HepG2 (cell line): ENCODE measurements around the gene SYNE3. TPM values are rescaled to one million over a fixed set of nuclear protein-coding genes. Genes with fewer than 3 reads are reported as not detected.

Experiments used
- BRF2 ChIP-seq: sonication (generic); formaldehyde crosslinking; IDR thresholded peaks from 2 replicates; pipeline ENCODE4 v1.8.1; 2022; ENCODE audit warnings: mild to moderate bottlenecking, missing genetic modification reagents
- CREM ChIP-seq, 2 experiments: sonication (generic) in 1 of 2; formaldehyde crosslinking in 1 of 2; IDR thresholded peaks; 2 replicates each; pipeline versions ENCODE4 v1.4.0 to v1.6.1; 2016 to 2020; ENCODE audit warnings: antibody characterized with exemption in 1 of 2, mild to moderate bottlenecking in 1 of 2, missing genetic modification reagents in 1 of 2
- KDM1A ChIP-seq: IDR thresholded peaks from 2 replicates; pipeline ENCODE4 v1.6.1; 2016; ENCODE audit warnings: missing compliant biosample characterization
- LBX2 ChIP-seq: sonication (generic); formaldehyde crosslinking; IDR thresholded peaks from 2 replicates; pipeline ENCODE4 v1.5.0; 2020; ENCODE audit warnings: missing genetic modification reagents, mild to moderate bottlenecking, borderline replicate concordance
- LCORL ChIP-seq, 2 experiments: fragments of 450-650 bp in 1 of 2; sonication (generic) in 1 of 2; formaldehyde crosslinking in 1 of 2; IDR thresholded peaks; 2 replicates each; pipeline versions ENCODE4 v1.5.0 to v1.6.1; 2017 to 2020; ENCODE audit warnings: antibody characterized with exemption in 1 of 2, missing genetic modification reagents in 1 of 2
- MEIS2 ChIP-seq: sonication (generic); formaldehyde crosslinking; IDR thresholded peaks from 2 replicates; pipeline ENCODE4 v1.9.0; 2021; ENCODE audit warnings: mild to moderate bottlenecking, missing genetic modification reagents
- MIXL1 ChIP-seq: IDR thresholded peaks from 2 replicates; pipeline ENCODE4 v1.6.1; 2016
- RBM22 ChIP-seq: fragments of 200-400 bp; formaldehyde crosslinking; optimal IDR thresholded peaks from 2 replicates; pipeline ENCODE3; 2017; ENCODE audit warnings: mild to moderate bottlenecking, low read length, moderate library complexity
- RFX3 ChIP-seq: IDR thresholded peaks from 2 replicates; pipeline ENCODE4 v1.6.1; 2016; ENCODE audit warnings: missing biosample characterization, missing genetic modification reagents
- RFXAP ChIP-seq: sonication (generic); formaldehyde crosslinking; IDR thresholded peaks from 2 replicates; pipeline ENCODE4 v1.4.0; 2020; ENCODE audit warnings: missing genetic modification reagents, borderline replicate concordance
- SAP130 ChIP-seq: IDR thresholded peaks from 2 replicates; pipeline ENCODE4 v1.6.1; 2016; ENCODE audit warnings: low read depth
- SOX5 ChIP-seq: IDR thresholded peaks from 2 replicates; pipeline ENCODE4 v1.6.1; 2016; ENCODE audit warnings: borderline replicate concordance
- ZNF180 ChIP-seq: sonication (generic); formaldehyde crosslinking; IDR thresholded peaks from 2 replicates; pipeline ENCODE4 v1.4.0; 2020; ENCODE audit warnings: low read depth, missing genetic modification reagents, borderline replicate concordance
- ZNF350 ChIP-seq: sonication (generic); formaldehyde crosslinking; IDR thresholded peaks from 2 replicates; pipeline ENCODE4 v1.4.0; 2020; ENCODE audit warnings: mild to moderate bottlenecking, low read depth, missing genetic modification reagents, borderline replicate concordance
- ZNF430 ChIP-seq: sonication (generic); formaldehyde crosslinking; IDR thresholded peaks from 2 replicates; pipeline ENCODE4 v1.9.0; 2021; ENCODE audit warnings: mild to moderate bottlenecking, missing genetic modification reagents
- ZNF710 ChIP-seq: sonication (generic); formaldehyde crosslinking; IDR thresholded peaks from 2 replicates; pipeline ENCODE4 v1.5.0; 2020; ENCODE audit warnings: mild to moderate bottlenecking, missing genetic modification reagents, borderline replicate concordance
- polyA plus RNA-seq, 8 experiments: library from polyadenylated mRNA; depleted of rRNA in 3 of 8; stranded (reverse) in 7 of 8; unstranded in 1 of 8; fragments of >200 nt; fragmentation: Illumina TruSeq in 4 of 8; extraction: Trizol in 4 of 8; gene quantifications; 2 replicates each; pipeline versions ENCODE4 v1.2.1 to v1.2.3, GENCODE V29; 2011 to 2016; ENCODE audit warnings: low read depth in 4 of 8, missing spikeins in 1 of 8, mixed read lengths in 1 of 8; ENCODE audit not compliant: insufficient read depth in 1 of 8
- total RNA-seq, 5 experiments: library from RNA; depleted of rRNA; stranded (reverse); fragments of >200 nt; fragmentation: Illumina TruSeq; extraction: Trizol; gene quantifications; 2 replicates each; pipeline ENCODE4 v1.2.3, GENCODE V29; 2016; ENCODE audit warnings: low read depth in 1 of 5
- TF ChIP-seq, protein P1 (sequence below): sonication (generic); formaldehyde crosslinking; conservative IDR thresholded peaks from 2 replicates; pipeline ENCODE4 v1.8.0; 2022; ENCODE audit warnings: missing genetic modification reagents
- TF ChIP-seq, protein P2 (sequence below): sonication (generic); IDR thresholded peaks from 2 replicates; pipeline ENCODE4 v1.6.1; 2016; ENCODE audit warnings: low read depth, borderline replicate concordance
- TF ChIP-seq, protein P3 (sequence below): sonication (generic); formaldehyde crosslinking; IDR thresholded peaks from 2 replicates; pipeline ENCODE4 v1.9.0; 2022; ENCODE audit warnings: missing genetic modification reagents, mild to moderate bottlenecking, borderline replicate concordance

Gene SYNE3
- total and polyA plus RNA-seq, 2 of the 13 experiments (the other 11 are each of a cell fraction or from before 2014, with no cell fraction given), result 7.8 to 8.0 TPM

- TF ChIP-seq LBX2 (CRISPR knock-in tag) (no peak), LCORL (IDR thresholded peaks at IDR 0.05) (0 out of 2 replicates have a peak, but pooled peaks have one; percentile 51), LCORL (CRISPR knock-in tag; IDR thresholded peaks at IDR 0.05) (peak; percentile 96), SAP130 (CRISPR knock-in tag) (peak; percentile 94), ZNF180 (CRISPR knock-in tag) (no peak), ZNF710 (CRISPR knock-in tag) (peak; percentile 92; the same call in 1 of the 2 replicates), KDM1A (CRISPR knock-in tag) (peak; percentile 67; the same call in 1 of the 2 replicates), ZNF350 (peak; percentile 83; the same call in 1 of the 2 replicates), RFXAP (CRISPR knock-in tag) (peak; percentile 62; the same call in 1 of the 2 replicates), CREM (IDR thresholded peaks at IDR 0.05) (peak; percentile 77), CREM (CRISPR knock-in tag; IDR thresholded peaks at IDR 0.05) (no peak), MEIS2 (CRISPR knock-in tag) (peak; percentile 68; the same call in 1 of the 2 replicates), BRF2 (0 out of 2 replicates have a peak, but pooled peaks have one; percentile 22), RFX3 (CRISPR knock-in tag) (no peak), SOX5 (CRISPR knock-in tag) (peak; percentile 95), ZNF430 (CRISPR knock-in tag) (peak; percentile 66; the same call in 1 of the 2 replicates), RBM22 (no peak), MIXL1 (CRISPR knock-in tag) (peak; percentile 78)
- TF ChIP-seq, protein P1, sequence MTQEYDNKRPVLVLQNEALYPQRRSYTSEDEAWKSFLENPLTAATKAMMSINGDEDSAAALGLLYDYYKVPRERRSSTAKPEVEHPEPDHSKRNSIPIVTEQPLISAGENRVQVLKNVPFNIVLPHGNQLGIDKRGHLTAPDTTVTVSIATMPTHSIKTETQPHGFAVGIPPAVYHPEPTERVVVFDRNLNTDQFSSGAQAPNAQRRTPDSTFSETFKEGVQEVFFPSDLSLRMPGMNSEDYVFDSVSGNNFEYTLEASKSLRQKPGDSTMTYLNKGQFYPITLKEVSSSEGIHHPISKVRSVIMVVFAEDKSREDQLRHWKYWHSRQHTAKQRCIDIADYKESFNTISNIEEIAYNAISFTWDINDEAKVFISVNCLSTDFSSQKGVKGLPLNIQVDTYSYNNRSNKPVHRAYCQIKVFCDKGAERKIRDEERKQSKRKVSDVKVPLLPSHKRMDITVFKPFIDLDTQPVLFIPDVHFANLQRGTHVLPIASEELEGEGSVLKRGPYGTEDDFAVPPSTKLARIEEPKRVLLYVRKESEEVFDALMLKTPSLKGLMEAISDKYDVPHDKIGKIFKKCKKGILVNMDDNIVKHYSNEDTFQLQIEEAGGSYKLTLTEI (CRISPR knock-in tag), result no peak
- TF ChIP-seq, protein P2, sequence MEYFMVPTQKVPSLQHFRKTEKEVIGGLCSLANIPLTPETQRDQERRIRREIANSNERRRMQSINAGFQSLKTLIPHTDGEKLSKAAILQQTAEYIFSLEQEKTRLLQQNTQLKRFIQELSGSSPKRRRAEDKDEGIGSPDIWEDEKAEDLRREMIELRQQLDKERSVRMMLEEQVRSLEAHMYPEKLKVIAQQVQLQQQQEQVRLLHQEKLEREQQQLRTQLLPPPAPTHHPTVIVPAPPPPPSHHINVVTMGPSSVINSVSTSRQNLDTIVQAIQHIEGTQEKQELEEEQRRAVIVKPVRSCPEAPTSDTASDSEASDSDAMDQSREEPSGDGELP, result peak; percentile 63; the same call in 1 of the 2 replicates
- TF ChIP-seq, protein P3, sequence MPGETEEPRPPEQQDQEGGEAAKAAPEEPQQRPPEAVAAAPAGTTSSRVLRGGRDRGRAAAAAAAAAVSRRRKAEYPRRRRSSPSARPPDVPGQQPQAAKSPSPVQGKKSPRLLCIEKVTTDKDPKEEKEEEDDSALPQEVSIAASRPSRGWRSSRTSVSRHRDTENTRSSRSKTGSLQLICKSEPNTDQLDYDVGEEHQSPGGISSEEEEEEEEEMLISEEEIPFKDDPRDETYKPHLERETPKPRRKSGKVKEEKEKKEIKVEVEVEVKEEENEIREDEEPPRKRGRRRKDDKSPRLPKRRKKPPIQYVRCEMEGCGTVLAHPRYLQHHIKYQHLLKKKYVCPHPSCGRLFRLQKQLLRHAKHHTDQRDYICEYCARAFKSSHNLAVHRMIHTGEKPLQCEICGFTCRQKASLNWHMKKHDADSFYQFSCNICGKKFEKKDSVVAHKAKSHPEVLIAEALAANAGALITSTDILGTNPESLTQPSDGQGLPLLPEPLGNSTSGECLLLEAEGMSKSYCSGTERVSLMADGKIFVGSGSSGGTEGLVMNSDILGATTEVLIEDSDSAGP (CRISPR knock-in tag), result no peak; the same call in 1 of the 2 replicates
These were observed 8.5 kb upstream of the SYNE3 start (continued) for GRCh38 chr14:95524706-95525512.
